Lower lobe of right lung (tissue), 2 donors: Measurements from ENCODE around the gene ARFRP1. TPM values are rescaled to one million over a fixed set of nuclear protein-coding genes. Genes with fewer than 3 reads are reported as not detected.

Experiments
- ATAC-seq, 2 donors: fragments of 200-7000 bp; cut with Tn5 transposase; one replicate each; pipeline ENCODE4 v1.9.1; 2020 to 2022; ENCODE audit warnings: mild to moderate bottlenecking in 2 of 2, moderate library complexity in 2 of 2
- DNase-seq: peaks from one replicate; pipeline ENCODE4 v3.0.0-alpha.2; 2020
- H3K27ac ChIP-seq: fragments of 200-600 bp; one replicate; pipeline ENCODE4 v1.8.0; 2022
- H3K27me3 ChIP-seq: fragments of 200-600 bp; one replicate; pipeline ENCODE4 v1.8.0; 2022; ENCODE audit warnings: low read depth
- H3K36me3 ChIP-seq: fragments of 200-600 bp; one replicate; pipeline ENCODE4 v1.8.0; 2022; ENCODE audit warnings: mild to moderate bottlenecking
- H3K4me1 ChIP-seq: fragments of 200-600 bp; one replicate; pipeline ENCODE4 v1.8.0; 2022
- H3K4me3 ChIP-seq: fragments of 200-600 bp; one replicate; pipeline ENCODE4 v1.8.0; 2022; ENCODE audit warnings: mild to moderate bottlenecking
- H3K9me3 ChIP-seq: fragments of 200-600 bp; one replicate; pipeline ENCODE4 v1.8.0; 2022
- intact Hi-C: fragments of 100-400 bp; cut with DNase I; formaldehyde crosslinking; loops from one replicate; pipeline ENCODE4 v1.11.0; 2022
- total RNA-seq: library from RNA; stranded (reverse); fragmentation: NEBNext Ultra II Directional; extraction: Animal tissue kit (Norgen Biotek cat#: 25700); gene quantifications from one replicate; pipeline ENCODE4 v1.2.1, GENCODE V29; 2021
- TF ChIP-seq, protein P1 (sequence below): fragments of 200-600 bp; IDR thresholded peaks from one replicate; pipeline ENCODE4 v1.8.0; 2022; ENCODE audit warnings: antibody characterized with exemption, mild to moderate bottlenecking
- donor health status: DM: no; HTN: yes; CAD: no; lungs with severe emphysema.

ARFRP1 gene
- total RNA-seq, 1 donor from 2014 or later = 44.3 TPM

DNA sequence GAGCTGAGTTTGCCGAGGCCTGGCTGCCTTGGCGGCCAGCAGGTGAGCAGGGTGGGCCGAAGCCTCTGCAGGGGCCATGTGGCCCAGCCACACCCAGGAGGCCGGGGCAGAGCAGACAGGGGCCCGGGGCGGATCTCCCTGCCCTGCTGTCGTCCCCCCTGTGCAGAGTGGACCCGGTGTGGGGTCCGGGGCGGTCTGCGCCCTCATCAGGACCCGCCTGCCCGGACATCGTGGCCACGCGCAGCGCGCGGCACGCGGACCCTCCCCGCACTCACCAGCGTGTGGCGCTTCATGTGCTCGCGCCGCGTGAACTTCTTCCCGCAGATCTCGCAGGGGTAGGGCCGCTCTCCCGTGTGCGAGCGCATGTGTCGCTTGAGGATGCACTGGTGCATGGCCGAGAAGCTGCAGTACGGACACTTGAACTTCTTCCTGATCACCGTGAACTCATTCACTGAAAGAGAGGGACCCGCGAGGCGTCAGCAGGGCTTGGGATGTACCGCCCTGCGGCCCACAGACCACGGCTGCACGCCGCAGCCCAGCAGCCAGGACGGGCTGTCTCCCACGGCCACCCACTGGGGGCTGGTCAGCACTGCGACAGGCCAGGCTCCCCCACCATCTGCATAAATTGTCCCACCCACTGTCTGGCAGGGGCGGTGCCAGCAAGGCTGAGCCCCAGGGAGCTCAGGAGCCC lies 44.8 kb upstream of the ARFRP1 start:
- DNase-seq (no peak), ATAC-seq (peak in 1 of 2 donors; percentile 8)
- Histone ChIP-seq H3K36me3 (peaks cover 5% of the 10 kb centered on the region), H3K4me1 (no peaks in the 10 kb centered on the region), H3K27ac (no peak overlapping the region), H3K27me3 (no peaks in the 10 kb centered on the region), H3K9me3 (no peaks in the 10 kb centered on the region), H3K4me3 (no peak overlapping the region)
- intact Hi-C loops = no loop called here
- TF ChIP-seq, protein P1, sequence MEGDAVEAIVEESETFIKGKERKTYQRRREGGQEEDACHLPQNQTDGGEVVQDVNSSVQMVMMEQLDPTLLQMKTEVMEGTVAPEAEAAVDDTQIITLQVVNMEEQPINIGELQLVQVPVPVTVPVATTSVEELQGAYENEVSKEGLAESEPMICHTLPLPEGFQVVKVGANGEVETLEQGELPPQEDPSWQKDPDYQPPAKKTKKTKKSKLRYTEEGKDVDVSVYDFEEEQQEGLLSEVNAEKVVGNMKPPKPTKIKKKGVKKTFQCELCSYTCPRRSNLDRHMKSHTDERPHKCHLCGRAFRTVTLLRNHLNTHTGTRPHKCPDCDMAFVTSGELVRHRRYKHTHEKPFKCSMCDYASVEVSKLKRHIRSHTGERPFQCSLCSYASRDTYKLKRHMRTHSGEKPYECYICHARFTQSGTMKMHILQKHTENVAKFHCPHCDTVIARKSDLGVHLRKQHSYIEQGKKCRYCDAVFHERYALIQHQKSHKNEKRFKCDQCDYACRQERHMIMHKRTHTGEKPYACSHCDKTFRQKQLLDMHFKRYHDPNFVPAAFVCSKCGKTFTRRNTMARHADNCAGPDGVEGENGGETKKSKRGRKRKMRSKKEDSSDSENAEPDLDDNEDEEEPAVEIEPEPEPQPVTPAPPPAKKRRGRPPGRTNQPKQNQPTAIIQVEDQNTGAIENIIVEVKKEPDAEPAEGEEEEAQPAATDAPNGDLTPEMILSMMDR = no peak

DNA sequence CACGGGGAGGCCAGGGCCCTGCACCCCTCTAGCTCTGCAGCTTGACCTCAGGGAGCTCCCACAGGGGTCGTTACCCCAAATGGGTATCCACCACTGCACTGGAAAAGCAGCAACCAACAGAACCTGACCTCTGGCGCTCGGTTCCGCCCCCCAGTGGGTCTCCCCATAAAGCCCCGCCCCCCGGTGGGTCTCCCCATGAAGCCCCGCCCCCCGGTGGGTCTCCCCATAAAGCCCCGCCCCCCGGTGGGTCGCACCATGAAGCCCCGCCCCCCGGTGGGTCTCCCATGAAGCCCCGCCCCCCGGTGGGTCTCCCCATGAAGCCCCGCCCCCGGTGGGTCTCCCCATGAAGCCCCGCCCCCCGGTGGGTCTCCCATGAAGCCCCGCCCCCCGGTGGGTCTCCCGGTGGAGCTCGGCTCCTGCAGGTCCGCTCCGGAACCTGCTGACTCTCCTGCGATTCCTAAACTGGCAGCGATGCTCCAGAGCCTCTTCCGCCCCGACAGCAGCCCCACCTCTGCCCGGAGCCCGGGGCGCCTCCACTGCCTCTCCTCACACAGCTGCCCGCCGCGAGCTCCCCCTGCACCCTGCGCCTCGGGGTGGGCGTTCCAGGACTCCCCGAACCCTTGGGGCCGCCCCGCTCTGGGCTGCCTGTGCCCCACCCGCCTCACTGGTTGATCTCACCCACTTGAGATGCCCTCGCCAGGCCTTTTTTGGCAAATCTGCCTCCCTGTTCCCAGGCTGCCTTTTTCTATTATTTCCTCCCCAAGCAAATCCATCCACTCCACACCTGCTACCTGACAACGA lies 43.9 kb upstream of the ARFRP1 start:
- peak; percentile 2 to 23 for ATAC-seq

DNA sequence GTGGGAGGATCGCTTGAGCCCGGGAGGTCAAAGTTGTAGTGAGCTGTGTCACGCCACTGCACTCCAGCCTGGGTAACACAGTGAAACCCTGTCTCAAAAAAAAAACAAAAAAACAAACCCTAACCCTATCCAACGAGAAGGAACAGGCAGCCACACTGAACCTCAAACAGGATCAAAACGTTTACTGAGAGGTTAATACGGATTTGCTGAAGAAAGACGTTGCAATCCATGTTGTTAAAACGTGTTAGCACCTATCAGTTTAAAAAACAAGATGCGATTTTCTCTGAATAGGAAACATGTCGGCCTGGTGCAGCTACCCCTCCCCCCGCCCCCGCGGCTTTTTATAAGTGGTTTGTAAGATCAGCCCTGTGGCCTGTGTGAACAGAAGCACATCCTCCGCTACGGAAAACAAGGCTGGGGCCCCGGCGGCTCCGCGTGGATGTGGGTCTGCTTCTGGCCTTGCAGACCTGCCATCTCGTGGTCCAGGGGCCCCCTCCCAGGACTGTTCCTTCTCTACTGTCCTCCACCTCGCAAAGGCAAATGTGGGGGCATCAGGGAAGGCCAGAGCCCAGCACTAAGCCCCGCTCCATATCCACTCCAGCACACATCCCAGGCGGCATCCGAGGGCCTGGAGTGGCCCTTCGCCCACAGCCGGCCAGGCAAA lies 43.2 kb upstream of the ARFRP1 start:
- DNase-seq (no peak), ATAC-seq (no peak)
- H3K4me3 ChIP-seq = no peak overlapping the region
- no peak overlapping the region for H3K27ac ChIP-seq
- no peaks in the 10 kb centered on the region for H3K27me3 ChIP-seq
- H3K4me1 ChIP-seq = no peaks in the 10 kb centered on the region
- H3K36me3 ChIP-seq = peaks cover 7% of the 10 kb centered on the region
- TF ChIP-seq, protein P1 = no peak
- H3K9me3 ChIP-seq = no peaks in the 10 kb centered on the region
- intact Hi-C loops = no loop called here

More for the DNA sequence above, 43.9 kb upstream of the ARFRP1 start:
- no peak for DNase-seq
- Histone ChIP-seq H3K27me3 (no peaks in the 10 kb centered on the region), H3K4me1 (no peaks in the 10 kb centered on the region), H3K36me3 (peaks cover 5% of the 10 kb centered on the region), H3K4me3 (no peak overlapping the region), H3K9me3 (no peaks in the 10 kb centered on the region), H3K27ac (no peak overlapping the region)
- TF ChIP-seq, protein P1 = no peak
- intact Hi-C loops = no loop called here

DNA sequence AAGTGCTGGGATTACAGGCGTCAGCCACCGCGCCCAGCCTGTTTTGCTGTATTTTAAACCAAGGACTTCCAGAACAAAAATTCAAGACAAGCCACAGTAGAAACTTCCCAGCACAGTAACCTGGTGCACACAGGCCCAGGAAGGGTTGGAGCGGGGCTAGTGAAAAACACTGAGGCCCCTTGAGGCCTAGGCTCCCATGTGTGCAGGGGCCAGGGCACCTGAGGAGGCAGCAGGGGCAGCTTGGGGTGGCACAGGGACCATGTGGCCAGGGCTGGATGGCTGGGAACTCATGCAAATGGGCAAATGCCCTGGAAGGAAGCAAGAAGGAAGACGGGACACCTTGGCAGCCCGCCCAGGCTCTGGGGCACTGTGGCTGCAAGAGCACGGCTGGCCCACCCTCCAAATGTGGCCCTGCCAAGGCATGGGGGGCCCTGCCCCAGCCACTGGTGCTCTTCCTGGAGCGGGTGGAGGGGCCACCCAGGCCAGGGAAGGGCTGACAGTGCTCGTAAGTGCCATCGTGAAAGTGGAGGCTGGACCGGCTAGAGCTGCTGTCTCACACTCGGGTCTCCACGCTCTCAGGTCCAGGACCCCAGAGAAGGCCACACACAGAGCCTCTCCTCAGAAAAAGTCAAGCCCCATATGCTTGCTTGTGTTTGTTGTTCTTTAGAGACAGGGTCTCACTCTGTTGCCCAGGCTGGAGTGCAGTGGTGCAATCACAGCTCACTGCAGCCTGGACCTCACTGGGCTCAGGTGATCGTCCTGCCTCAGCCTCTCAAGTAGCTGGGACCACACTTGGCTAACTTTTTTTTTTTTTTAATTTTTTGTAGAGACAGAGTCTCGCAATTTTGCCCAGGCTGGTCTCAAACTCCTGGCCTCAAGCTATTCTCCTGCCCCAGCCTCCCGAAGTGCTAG lies 42.1 kb upstream of the ARFRP1 start:
- DNase-seq (no peak), ATAC-seq (no peak)
- H3K27me3 ChIP-seq = no peaks in the 10 kb centered on the region
- intact Hi-C loops = no loop called here
- no peaks in the 10 kb centered on the region for H3K9me3 ChIP-seq
- H3K4me3 ChIP-seq = no peak overlapping the region
- H3K4me1 ChIP-seq = no peaks in the 10 kb centered on the region
- H3K36me3 ChIP-seq = peaks cover 13% of the 10 kb centered on the region
- TF ChIP-seq, protein P1 = no peak
- no peak overlapping the region for H3K27ac ChIP-seq

DNA sequence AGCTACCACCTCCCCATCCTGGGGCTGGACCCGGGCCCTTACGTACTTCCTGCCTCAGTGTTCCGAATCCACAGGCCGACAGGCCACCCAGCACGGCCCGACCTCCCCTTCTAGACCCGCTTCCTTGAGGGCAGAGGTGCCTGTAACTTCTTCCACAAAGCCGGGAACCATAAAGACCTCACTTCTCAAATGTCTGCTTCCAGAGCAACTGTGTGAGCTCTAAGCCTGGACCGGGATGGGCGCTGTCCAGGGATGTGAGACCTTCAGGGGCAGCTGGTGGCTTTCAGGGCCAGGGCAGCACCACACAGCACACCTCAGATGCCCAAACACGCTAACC lies 41.1 kb upstream of the ARFRP1 start:
- Histone ChIP-seq H3K4me1 (no peaks in the 10 kb centered on the region), H3K27ac (no peak overlapping the region), H3K9me3 (no peaks in the 10 kb centered on the region), H3K36me3 (peaks cover 15% of the 10 kb centered on the region), H3K4me3 (no peak overlapping the region), H3K27me3 (no peaks in the 10 kb centered on the region)
- intact Hi-C loops = no loop called here
- DNase-seq (no peak), ATAC-seq (no peak)
- TF ChIP-seq, protein P1 = no peak
